NCI-H2029 (cell line): ENCODE results near the gene POMGNT2.

Source experiments
- DNase-seq: peaks from one replicate; lab custom pipeline; 2025; lab: John Stamatoyannopoulos, UW

The POMGNT2 gene

DNA sequence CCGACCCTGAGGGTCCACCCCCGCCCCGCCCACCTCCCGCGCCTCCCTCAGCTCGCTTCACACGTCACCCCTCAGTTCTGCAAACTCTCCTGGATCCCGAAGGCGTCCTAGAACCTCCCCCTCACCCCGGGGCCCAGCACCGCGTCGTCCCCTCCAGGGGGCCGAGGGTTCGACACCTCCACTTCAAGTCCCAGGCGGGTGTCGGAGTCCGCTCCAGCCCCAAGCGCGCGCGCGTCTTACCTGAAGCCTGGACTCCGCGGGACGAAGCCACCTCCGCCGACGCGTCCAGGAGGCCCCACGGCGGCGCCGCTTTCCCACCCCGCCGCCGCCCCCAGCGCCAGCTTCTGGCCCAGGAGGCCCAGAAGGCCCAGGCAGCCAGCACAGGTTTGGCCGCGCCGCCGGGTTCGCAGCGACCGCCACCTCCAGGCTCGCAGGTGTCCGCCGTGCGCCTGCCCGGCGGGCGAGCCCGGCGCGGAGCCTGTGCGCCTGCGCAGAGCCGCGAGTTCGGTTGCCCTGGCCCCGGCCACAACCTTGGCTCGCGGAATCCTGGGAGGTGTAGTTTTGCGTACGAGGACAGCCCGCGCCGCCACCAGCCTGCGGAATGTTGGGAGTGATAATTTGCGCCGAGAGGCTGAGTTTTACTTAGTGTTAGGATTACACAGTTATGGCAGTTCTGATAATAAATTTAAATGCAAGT lies at the start of gene POMGNT2:
Gene POMGNT2, minus strand, starts transcription at position 484 of the 697 bp plus-strand sequence. CDS start 24,648 bp downstream, outside the sequence.
- peak; percentile 89 for DNase-seq

DNA sequence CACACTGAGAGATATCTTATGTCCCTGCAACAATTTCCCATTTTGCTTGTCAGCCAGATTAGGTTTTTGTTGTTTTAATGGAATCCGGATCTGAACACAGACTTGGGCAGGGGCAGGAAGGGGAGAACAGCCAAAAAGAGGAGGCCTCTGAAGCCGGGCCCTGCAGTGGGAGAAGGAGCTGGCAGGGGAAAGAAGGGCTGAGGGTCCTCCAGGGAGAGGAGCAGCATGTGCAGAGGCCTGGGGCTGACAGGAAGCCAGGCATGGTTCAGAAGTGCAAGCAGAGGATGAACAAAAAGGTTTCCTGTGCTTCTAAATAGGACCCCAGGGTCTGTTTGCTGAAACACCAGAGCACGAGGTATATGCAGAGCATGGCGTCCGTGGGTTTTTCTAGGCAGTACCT lies 49.1 kb upstream of the POMGNT2 start:
- DNase-seq, result no peak

DNA sequence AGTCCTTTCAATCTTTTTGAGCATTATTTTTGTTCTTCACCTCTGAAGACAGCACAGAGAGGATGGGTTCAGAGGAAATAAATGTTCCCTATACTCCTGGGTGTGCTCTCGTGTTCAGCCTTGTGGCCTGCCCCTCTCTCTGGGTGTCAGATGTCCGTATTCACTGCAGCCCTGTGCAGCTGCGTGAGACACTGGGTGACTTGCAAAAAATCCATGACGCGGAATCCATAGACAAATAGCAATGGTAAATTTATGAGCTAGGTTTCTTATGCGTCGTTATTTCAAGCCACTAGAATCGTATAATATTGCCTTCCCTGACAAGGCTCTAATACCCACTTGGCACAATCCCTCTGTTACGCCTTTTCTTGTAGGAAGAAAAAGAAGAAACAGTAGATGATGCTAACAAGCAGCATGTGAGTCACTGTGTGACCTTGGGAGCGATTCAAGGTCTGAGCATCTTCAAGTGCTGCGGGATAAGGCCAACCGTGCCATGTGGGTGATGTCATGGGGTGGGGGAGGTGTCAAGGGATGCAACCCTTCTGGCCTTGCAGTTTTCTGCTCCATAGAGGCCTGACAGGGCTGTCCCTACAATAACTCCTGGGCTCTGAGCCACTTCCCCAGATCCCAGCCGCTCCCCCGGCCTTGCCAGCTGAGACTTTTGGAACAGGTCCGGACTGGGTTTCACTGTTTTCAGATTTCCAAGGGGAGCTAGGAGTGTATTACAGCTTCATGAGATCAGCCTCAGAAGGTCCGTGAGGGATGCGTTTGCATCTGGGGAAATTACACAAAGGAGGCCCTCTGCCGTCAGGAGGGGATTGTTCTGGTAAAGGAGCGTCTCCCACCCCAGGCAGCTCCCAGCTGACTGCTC lies 47.6 kb upstream of the POMGNT2 start:
- no peak for DNase-seq

DNA sequence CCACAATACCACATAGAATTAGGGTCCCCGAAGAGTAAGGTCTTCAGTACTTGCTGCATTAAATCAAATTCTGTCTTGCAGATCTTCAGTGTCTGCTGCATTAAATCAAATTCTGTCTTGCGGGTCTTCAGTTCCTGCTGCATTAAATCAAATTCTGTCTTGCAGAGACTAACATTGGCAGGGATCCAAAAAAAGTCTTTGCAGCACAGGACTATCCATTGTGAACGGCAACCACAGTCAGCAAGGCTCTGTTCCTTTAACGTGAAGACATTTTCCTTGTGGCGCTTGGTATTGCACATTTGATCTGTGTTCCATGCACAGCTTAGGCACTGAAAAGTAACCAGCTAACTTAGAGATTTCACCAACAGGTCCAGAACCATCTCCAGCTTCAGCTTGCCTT lies 46.8 kb upstream of the POMGNT2 start:
- no peak for DNase-seq

DNA sequence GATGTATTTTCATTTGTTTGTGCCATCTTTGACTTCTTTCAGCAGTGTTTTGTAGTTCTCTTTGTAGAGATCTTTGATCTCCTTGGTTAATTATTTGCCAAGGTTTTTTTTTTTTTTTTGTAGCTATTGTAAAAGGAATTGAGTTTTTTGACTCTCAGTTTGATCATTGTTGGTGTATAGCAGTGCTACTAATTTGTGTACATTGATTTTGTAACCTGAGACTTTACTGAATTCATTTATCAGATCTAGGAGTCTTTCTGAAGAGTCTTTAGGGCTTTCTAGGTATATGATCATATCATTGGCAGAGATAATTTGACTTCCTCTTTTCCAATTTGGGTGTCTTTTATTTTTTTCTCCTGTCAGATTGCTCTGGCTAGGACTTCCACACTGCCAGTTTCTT lies 42.2 kb upstream of the POMGNT2 start:
- DNase-seq, result no peak

DNA sequence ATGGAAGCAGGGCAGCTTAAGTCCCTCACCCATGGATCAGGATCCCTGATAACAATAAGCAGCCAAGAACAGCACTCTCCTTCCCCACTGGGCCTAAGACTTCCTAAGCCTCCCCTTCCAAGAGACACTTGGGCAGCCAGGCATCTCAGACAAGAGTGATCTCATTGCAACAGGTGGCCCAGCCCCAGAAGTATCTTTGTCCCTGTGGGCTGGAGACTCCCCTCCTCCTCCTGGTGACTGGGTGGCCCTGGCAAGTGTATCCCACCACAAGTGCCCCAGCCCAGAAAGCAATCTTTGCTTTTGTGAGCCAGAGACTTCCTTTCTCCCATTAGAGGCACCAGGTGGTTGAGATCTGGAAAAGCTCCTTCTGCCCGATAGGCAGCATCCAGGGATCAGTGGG lies 40.7 kb upstream of the POMGNT2 start:
- no peak for DNase-seq

DNA sequence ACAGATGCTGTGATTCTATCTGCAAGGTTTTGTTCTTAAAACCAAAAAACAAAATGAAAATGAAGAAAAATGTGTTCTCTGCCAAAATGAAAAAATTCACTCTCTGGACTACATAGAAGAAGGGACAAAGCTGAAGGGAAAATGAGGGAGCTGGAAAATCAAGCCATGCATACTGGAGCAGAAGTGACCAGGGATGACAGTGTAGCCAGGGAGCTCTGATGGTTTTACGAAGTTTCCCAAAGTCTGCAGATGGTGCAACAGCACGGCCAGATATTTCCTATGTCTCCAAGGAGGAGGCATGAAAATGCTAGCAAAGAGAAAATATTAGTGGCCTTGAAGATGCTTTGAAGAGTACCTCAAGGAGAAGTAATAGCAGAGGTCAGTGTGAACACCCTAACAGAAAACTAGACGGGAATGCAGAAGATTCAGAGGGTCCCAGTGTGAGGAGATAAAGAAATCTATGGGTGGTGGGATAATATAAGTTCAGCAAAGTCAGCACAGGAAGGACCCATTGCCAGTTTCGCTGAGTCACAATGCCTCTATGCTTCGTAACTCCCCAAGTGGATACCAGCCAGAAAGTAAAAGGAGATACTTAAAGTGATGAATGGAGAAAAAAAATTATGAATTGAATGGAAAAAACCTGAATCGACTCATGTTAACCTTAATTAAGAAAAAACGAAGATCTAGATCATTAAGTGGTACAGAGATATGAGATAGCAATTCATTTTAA lies 39.0 kb upstream of the POMGNT2 start:
- DNase-seq, result no peak

DNA sequence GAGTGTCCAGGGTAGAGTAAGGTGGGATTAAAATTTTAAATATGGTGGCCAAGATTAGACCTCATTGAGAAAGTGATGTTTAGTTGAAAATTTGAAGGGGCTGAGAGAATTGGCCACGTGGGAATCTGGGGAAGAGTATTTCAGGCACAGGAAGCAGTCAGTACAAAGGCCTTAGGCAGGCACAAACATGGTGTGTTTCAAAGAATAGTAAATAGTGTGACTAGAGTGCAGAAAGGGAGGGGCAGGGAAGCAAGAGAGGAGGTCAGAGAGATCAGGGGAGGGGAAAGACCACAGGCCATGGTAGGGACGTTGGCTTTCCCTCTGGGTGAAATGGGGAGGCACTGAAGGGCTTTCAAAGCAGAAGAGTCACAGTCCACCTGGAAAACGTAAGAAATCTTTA lies 36.6 kb upstream of the POMGNT2 start:
- no peak for DNase-seq

DNA sequence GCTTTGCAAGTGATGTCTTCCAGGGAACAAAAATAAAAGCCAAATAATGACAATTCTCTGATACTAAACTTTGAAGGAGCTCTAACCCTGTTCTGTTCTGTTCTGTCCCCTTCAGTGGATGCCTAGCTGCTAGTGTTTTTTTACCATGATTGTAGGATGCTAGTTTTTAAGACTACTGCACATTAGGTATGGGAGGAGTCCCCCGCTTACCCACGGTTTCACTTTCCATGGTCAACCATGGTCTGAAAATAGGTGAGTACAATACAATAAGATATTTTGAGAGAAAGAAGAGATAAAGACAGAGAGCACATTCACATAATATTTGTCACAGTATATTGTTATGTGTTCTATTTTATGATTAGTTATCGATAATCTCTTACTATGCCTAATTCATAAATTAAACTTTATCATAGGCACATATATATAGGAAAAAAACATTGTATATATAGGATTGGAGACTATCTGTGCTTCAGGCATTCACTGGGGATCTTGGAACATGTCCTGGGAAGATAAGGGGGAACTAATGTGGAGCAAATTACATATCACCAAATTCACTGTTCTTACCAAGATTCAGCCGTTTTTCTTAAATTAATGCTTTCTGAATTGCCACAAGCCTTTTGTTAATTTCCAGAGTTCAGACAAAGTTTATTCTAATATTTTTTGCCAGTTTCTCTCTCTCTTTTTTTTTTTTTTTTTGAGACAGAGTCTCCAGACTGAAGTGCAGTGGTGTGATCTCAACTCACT lies 32.8 kb upstream of the POMGNT2 start:
- DNase-seq, result no peak

GRCh38 chr3:43132870-43133636 lies 27.2 kb upstream of the POMGNT2 start:
- DNase-seq, result no peak

DNA sequence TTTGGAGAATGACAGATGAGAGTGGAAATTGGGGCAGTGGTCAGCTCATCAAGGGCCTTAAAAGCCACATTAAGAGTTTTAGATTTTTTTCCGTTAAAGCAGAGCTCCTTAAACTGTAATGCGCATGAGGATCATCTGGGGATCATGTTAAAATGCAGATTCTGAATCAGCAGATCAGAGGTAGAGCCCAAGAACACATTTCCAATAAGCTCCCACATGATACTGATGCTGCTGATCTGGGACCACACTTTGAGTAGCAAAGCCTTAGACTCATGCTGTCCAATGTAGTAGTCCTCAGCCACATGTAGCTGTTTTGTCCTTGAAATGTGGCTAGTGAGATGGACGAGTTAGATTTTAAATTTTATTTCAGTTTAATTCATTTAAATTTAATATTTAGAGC lies 26.3 kb upstream of the POMGNT2 start:
- DNase-seq, result no peak

DNA sequence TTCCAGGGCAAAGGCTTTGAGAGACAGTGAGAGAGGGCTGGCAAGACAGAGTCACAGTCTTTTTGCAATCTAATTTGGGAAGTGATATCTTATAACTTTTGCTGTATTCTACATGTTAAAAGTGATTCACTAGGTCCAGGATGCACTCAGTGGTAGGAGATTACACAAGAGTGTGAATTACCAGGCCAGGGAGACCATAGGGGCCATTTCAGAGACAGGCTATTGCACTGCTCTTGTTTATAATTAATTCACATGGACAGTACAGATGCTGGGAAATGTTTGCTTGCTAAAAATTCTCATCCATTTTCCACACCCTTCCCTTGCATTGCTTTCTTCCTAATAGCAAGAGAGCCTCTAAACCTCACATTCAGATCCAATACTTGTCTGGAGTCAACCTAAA lies 22.6 kb upstream of the POMGNT2 start:
- no peak for DNase-seq

- DNase-seq, result no peak
Observed at GRCh38 chr3:43126536-43126935, 20.7 kb upstream of the POMGNT2 start.

DNA sequence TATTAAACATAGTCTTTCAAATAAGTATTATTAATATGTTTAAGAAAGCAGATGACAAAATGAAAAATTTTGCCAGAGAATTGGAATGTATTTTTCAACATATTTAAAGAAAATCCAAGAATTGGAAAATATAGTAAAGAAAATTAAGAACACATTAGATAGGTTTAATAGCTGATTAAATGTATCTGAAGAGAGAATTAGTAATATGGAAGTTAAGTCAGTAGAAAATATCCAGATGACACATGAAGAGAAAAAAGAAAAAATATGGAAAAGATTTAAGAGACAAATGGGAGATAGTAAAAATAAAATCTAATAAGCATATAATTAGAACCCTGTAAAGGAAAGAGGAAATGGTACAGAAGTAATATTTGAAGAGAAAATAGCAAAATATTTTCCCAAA lies 18.0 kb upstream of the POMGNT2 start:
- no peak for DNase-seq

DNA sequence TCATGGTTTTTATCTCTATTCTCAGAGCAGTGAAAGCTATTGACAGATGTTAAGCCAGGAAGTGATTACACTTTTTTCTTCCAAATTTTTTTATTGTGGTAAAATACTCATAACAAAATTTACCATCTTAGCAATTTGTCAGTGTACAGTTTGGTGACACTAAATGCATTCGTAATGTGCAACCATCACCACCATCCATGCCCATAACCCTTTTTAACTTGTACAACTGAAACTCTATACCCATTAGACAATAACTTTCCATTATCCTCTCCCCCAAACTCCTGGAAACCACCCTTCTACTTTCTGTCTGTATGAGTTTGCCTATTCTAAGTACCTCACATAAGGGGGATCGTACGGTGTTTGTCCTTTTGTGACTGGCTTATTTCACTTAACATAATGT lies 15.1 kb upstream of the POMGNT2 start:
- DNase-seq, result no peak

- DNase-seq, result no peak
Observed at GRCh38 chr3:43117257-43117656, 11.4 kb upstream of the POMGNT2 start.

GRCh38 chr3:43113671-43114070 lies 7.8 kb upstream of the POMGNT2 start:
- no peak for DNase-seq

- no peak for DNase-seq
Observed at GRCh38 chr3:43106293-43106628, 382 bp upstream of the POMGNT2 start.

DNA sequence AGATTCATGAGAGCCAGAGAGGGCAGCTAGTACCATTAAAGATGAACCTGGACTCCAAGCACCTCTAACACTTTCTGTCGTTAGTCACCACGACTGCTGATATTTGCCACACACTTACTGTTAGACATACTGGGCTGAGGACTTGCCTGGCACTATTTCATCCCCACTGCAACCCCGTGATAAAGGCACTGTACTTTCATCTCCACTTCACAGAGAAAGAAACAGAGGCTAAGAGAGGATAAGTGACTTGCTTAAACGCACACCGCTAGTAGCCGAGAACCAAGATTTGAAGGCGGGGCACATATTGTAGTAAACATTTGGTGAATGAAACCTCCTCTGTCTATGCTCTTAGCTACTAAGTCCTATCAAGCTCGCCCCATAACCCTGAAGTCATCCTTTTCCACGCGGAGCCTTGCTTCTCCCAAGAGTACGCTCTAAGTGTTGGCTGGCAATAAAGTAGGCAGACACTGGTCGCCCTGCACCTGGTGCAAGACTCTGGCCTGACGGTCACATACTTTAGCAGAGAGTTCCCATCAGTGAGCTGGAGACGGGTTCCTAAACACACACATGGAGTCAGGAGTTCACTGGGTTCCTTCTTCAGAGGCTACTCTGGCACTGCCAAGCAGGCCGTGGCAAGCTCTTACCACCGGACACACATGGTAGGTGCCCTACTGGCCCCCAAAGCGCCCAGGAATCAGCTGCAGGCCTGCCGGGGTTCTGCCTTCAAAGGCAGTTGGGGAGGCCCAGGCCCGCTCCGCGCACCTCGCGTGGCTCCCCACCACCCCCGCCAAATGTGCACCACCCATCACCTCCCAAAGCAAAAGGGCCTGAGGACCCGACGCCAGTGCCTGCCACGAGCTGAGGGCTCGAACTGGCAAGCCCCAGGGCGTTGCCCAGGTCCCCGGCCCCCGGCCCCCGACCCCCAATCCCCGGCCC lies 951 bp downstream of the POMGNT2 start:
- no peak for DNase-seq

DNA sequence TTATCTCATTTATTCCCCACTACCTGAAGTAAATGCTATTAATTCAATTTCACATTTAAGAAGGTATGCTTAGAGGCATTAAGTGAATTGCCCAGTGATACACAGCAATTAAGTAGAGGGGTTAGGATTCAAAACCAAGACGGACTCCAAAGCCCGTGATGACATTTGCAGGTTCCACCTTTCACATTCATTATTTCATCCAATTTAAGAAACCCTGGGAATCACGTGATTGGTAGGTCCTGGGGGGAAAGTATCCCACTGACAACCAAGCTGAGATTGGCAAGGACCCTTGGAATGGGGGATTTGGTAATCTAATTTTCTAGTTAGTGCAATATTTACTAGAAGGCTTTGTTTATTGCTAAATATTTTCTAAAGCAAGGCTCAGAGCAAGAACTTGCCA lies 1.8 kb downstream of the POMGNT2 start:
- DNase-seq, result no peak
